ENCODE data around the gene SLC27A5. TPM values are rescaled to one million over a fixed set of nuclear protein-coding genes. Genes with fewer than 3 reads are reported as not detected.
"Not testable (repeated sequence)": the region's sequence is repeated elsewhere in the genome, so short reads cannot be mapped to it uniquely, and the experiment has no call there.

Gene SLC27A5
- total RNA-seq, 1 experiment from 2014 or later, result 17.1 TPM

GRCh38 chr19:58509731-58510083 lies 2.1 kb downstream of the SLC27A5 start:
- H3K23me2 ChIP-seq (ENCODE audit: insufficient read length, low read depth, low read length, poor library complexity, severe bottlenecking), result peaks cover 4% of the 10 kb centered on the region
- no peak overlapping the region for H3K14ac ChIP-seq (ENCODE audit: insufficient read depth, low read length)
- Mint-ChIP-seq H3K9me3 (peaks cover 8 to 14% of the 10 kb centered on the region in 2 experiments), H3K4me1 (peaks cover 4 to 6% of the 10 kb centered on the region in 2 experiments), H3K36me3 (ENCODE audit: insufficient read depth in 1 of 3, low read depth in 3 of 3) (peaks cover 0 to 5% (median 5%) of the 10 kb centered on the region in 3 experiments; a peak in 6 of 7 replicates), H3K4me3 (no peak overlapping the region), H3K27ac (no peak overlapping the region), H3K27me3 (ENCODE audit: low read depth) (peaks cover 11% of the 10 kb centered on the region)
- no peak overlapping the region for H4K91ac ChIP-seq (ENCODE audit: insufficient read length, low read depth, low read length)
- H2BK20ac ChIP-seq (ENCODE audit: low read depth, low read length, poor library complexity, severe bottlenecking), result no peak overlapping the region
- no peaks in the 10 kb centered on the region for H3K27me3 ChIP-seq (ENCODE audit: insufficient read depth, low read length)
- no peaks in the 10 kb centered on the region for H4K20me1 ChIP-seq (ENCODE audit: control insufficient read depth, insufficient read depth, insufficient read length)
- H2AFZ ChIP-seq (ENCODE audit: low read length), result no peak overlapping the region
- no peak for TF ChIP-seq CTCF (conservative IDR thresholded peaks at IDR 0.05)
- H3K79me1 ChIP-seq (ENCODE audit: insufficient read depth, low read depth, low read length, poor library complexity, severe bottlenecking), result no peaks in the 10 kb centered on the region
- no peak overlapping the region for H2BK120ac ChIP-seq (ENCODE audit: low read depth, low read length, poor library complexity, severe bottlenecking)
- H3T11ph ChIP-seq (ENCODE audit: low read length), result no peak overlapping the region
- H3K9me3 ChIP-seq (ENCODE audit: control insufficient read depth, low read depth, low read length), result no peaks in the 10 kb centered on the region
- no peak overlapping the region for H3K9ac ChIP-seq (ENCODE audit: extremely low read depth, insufficient read length, low read length)
- H2BK5ac ChIP-seq (ENCODE audit: insufficient read length, low read length), result no peak overlapping the region
- no peak for DNase-seq
- no peak overlapping the region for H3K18ac ChIP-seq (ENCODE audit: insufficient read length, low read depth, low read length)
- H3K79me2 ChIP-seq (ENCODE audit: insufficient read depth, low read length), result no peaks in the 10 kb centered on the region
- H2BK15ac ChIP-seq (ENCODE audit: low read depth, low read length), result no peak overlapping the region
- H3K27ac ChIP-seq (ENCODE audit: insufficient read length, low read depth, low read length), result no peak overlapping the region
- H4K8ac ChIP-seq (replicated peaks; ENCODE audit: insufficient read length, low read depth, low read length), result no peak overlapping the region
- no CpG with 5 or more reads among the region's 11 CpGs for WGBS (ENCODE audit: extremely low coverage, insufficient read length, low lambda C conversion rate)
- H3K56ac ChIP-seq (ENCODE audit: insufficient read length, low read depth, low read length), result no peak overlapping the region
- no peaks in the 10 kb centered on the region for H3K4me1 ChIP-seq (ENCODE audit: insufficient read depth, low read length)
- no peak overlapping the region for H3K4me2 ChIP-seq (ENCODE audit: insufficient read depth, insufficient read length, low read length)
- H3K23ac ChIP-seq (ENCODE audit: insufficient read length, low read depth, low read length), result no peak overlapping the region
- no peak overlapping the region for H2AK5ac ChIP-seq (ENCODE audit: insufficient read length, low read length)
- no peak overlapping the region for H2BK12ac ChIP-seq (ENCODE audit: insufficient read length, low read depth, low read length)
- H3K4ac ChIP-seq (ENCODE audit: low read depth, low read length), result no peak overlapping the region
- H4K5ac ChIP-seq (ENCODE audit: insufficient read length, low read depth, low read length), result no peak overlapping the region

- not testable (repeated sequence) for H3K23ac ChIP-seq (ENCODE audit: insufficient read length, low read depth, low read length); H3K4me2 ChIP-seq (ENCODE audit: insufficient read depth, insufficient read length, low read length); H3K79me1 ChIP-seq (ENCODE audit: insufficient read depth, low read depth, low read length, poor library complexity, severe bottlenecking); H3K36me3 Mint-ChIP-seq (ENCODE audit: insufficient read depth in 1 of 3, low read depth in 3 of 3); H4K8ac ChIP-seq (replicated peaks; ENCODE audit: insufficient read length, low read depth, low read length); H2BK120ac ChIP-seq (ENCODE audit: low read depth, low read length, poor library complexity, severe bottlenecking); H3K27ac Mint-ChIP-seq; H3K18ac ChIP-seq (ENCODE audit: insufficient read length, low read depth, low read length); H3K4ac ChIP-seq (ENCODE audit: low read depth, low read length); H3K27ac ChIP-seq (ENCODE audit: insufficient read length, low read depth, low read length); H3K79me2 ChIP-seq (ENCODE audit: insufficient read depth, low read length); H3T11ph ChIP-seq (ENCODE audit: low read length); H2BK20ac ChIP-seq (ENCODE audit: low read depth, low read length, poor library complexity, severe bottlenecking); H3K27me3 ChIP-seq (ENCODE audit: insufficient read depth, low read length); H3K23me2 ChIP-seq (ENCODE audit: insufficient read length, low read depth, low read length, poor library complexity, severe bottlenecking); H3K4me1 ChIP-seq (ENCODE audit: insufficient read depth, low read length); DNase-seq; H2BK12ac ChIP-seq (ENCODE audit: insufficient read length, low read depth, low read length); H4K91ac ChIP-seq (ENCODE audit: insufficient read length, low read depth, low read length); H3K9ac ChIP-seq (ENCODE audit: extremely low read depth, insufficient read length, low read length); H2BK15ac ChIP-seq (ENCODE audit: low read depth, low read length); H3K56ac ChIP-seq (ENCODE audit: insufficient read length, low read depth, low read length); H3K14ac ChIP-seq (ENCODE audit: insufficient read depth, low read length); H3K4me1 Mint-ChIP-seq; H4K5ac ChIP-seq (ENCODE audit: insufficient read length, low read depth, low read length); H2BK5ac ChIP-seq (ENCODE audit: insufficient read length, low read length); H4K20me1 ChIP-seq (ENCODE audit: control insufficient read depth, insufficient read depth, insufficient read length); H2AK5ac ChIP-seq (ENCODE audit: insufficient read length, low read length); H3K9me3 ChIP-seq (ENCODE audit: control insufficient read depth, low read depth, low read length); H2AFZ ChIP-seq (ENCODE audit: low read length)
- WGBS (ENCODE audit: extremely low coverage, insufficient read length, low lambda C conversion rate), result no CpG with 5 or more reads among the region's 8 CpGs
- Mint-ChIP-seq H3K27me3 (ENCODE audit: low read depth) (peaks cover 12% of the 10 kb centered on the region), H3K9me3 (peaks cover 11 to 14% of the 10 kb centered on the region in 2 experiments), H3K4me3 (peak overlapping the region in 1 of 2 experiments; percentile 2; a peak in 2 of 5 replicates)
Measured at GRCh38 chr19:58507602-58508223, 4.1 kb downstream of the SLC27A5 start.
